Endothelial cell of umbilical vein (primary cell): ENCODE results near the gene CCND3.

ENCODE experiments used
- EZH2 ChIP-seq: IDR thresholded peaks from 2 replicates; pipeline ENCODE4 v1.6.1; 2012; ENCODE audit warnings: borderline replicate concordance, low read depth, mild to moderate bottlenecking, moderate library complexity, low read length, inconsistent platforms; ENCODE audit not compliant: severe bottlenecking
- GATA2 ChIP-seq: IDR thresholded peaks from 2 replicates; pipeline ENCODE4 v1.7.0; 2011; ENCODE audit warnings: low read depth, mild to moderate bottlenecking, moderate library complexity, mixed read lengths, low read length; ENCODE audit not compliant: insufficient read length, insufficient read depth
- MYC ChIP-seq: IDR thresholded peaks from one replicate; pipeline ENCODE4 v1.6.1; 2011; ENCODE audit warnings: mild to moderate bottlenecking, low read depth, low read length
- POLR2A ChIP-seq: IDR thresholded peaks from 2 replicates; pipeline ENCODE4 v1.6.1; 2012; ENCODE audit warnings: low read depth, mild to moderate bottlenecking, control low read depth, low read length
- POLR2AphosphoS5 ChIP-seq: IDR thresholded peaks from 2 replicates; pipeline ENCODE4 v1.6.1; 2012; ENCODE audit warnings: low read depth, mild to moderate bottlenecking, control low read depth, low read length, moderate library complexity; ENCODE audit not compliant: insufficient read depth
- TF ChIP-seq, protein P1 (sequence below), 2 donors: IDR thresholded peaks; 1 replicate in 1 of 2; 2 replicates in 1 of 2; pipeline ENCODE4 v1.5.1; 2011; ENCODE audit warnings: low read length in 2 of 2, mild to moderate bottlenecking in 2 of 2, moderate library complexity in 2 of 2, control low read depth in 1 of 2, inconsistent platforms in 1 of 2, low read depth in 1 of 2; ENCODE audit not compliant: insufficient read depth in 1 of 2; ENCODE audit errors: extremely low read depth in 1 of 2
- TF ChIP-seq, protein P2 (sequence below): IDR thresholded peaks from 2 replicates; pipeline ENCODE4 v1.6.1; 2011; ENCODE audit not compliant: insufficient read depth, insufficient read length

DNA sequence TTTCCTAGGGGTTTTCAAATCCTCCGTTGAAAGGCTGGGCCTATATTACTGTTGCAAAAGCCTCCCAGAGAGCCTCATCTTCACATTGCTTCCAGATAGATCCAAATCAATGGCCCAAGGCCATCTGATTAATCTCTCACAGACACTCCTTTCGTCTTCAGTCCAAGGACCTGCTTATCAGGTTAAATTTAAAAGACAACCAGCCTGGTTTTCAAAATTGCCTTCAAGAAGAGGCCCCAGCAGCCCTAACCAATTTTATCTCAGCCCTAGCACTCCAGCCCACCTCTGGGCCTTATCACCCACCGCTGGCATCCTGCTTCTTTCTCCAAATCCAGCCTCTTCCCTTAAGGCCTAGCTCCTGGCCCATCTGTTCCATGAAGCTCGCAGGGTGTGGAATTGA, 15.5 kb upstream of the CCND3 start:
- TF ChIP-seq POLR2A (no peak), EZH2 (no peak), POLR2AphosphoS5 (no peak), GATA2 (no peak), MYC (no peak)
- TF ChIP-seq, protein P1, sequence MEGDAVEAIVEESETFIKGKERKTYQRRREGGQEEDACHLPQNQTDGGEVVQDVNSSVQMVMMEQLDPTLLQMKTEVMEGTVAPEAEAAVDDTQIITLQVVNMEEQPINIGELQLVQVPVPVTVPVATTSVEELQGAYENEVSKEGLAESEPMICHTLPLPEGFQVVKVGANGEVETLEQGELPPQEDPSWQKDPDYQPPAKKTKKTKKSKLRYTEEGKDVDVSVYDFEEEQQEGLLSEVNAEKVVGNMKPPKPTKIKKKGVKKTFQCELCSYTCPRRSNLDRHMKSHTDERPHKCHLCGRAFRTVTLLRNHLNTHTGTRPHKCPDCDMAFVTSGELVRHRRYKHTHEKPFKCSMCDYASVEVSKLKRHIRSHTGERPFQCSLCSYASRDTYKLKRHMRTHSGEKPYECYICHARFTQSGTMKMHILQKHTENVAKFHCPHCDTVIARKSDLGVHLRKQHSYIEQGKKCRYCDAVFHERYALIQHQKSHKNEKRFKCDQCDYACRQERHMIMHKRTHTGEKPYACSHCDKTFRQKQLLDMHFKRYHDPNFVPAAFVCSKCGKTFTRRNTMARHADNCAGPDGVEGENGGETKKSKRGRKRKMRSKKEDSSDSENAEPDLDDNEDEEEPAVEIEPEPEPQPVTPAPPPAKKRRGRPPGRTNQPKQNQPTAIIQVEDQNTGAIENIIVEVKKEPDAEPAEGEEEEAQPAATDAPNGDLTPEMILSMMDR (IDR thresholded peaks at IDR 0.05; ENCODE audit: extremely low read depth in 1 of 2, insufficient read depth in 1 of 2, low read depth in 1 of 2, low read length in 2 of 2) = no peak
- TF ChIP-seq, protein P2, sequence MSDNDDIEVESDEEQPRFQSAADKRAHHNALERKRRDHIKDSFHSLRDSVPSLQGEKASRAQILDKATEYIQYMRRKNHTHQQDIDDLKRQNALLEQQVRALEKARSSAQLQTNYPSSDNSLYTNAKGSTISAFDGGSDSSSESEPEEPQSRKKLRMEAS = no peak
